Measurements from ENCODE around the gene EFCAB13. TPM values are rescaled to one million over a fixed set of nuclear protein-coding genes. Genes with fewer than 3 reads are reported as not detected.

The EFCAB13 gene
- total RNA-seq, 4 donors from 2014 or later: 0.26 to 2.8 (median 2.1) TPM

GRCh38 chr17:47330548-47330947 lies 6.8 kb downstream of the EFCAB13 start:
- TF ChIP-seq POLR2A (IDR thresholded peaks at IDR 0.05): no peak
- no peak for TF ChIP-seq EP300 (IDR thresholded peaks at IDR 0.05)
- TF ChIP-seq POLR2AphosphoS5 (IDR thresholded peaks at IDR 0.05): no peak
- TF ChIP-seq CTCF (IDR thresholded peaks at IDR 0.05): no peak
- no peak for DNase-seq (ENCODE audit: low spot score in 2 of 2)
- Histone ChIP-seq H3K4me1 (no peaks in the 10 kb centered on the region), H3K4me3 (no peak overlapping the region), H3K36me3 (peaks cover under 1% of the 10 kb centered on the region), H3K27ac (no peak overlapping the region), H3K27me3 (no peaks in the 10 kb centered on the region), H3K9me3 (no peaks in the 10 kb centered on the region)
- 96% methylated on average over 2 of the region's 2 CpGs for WGBS

- H3K36me3 ChIP-seq: peaks cover 5% of the 10 kb centered on the region
- no peak overlapping the region for H3K4me3 ChIP-seq
- no peak for TF ChIP-seq POLR2A (IDR thresholded peaks at IDR 0.05)
- no peak for TF ChIP-seq EP300 (IDR thresholded peaks at IDR 0.05)
- no peak for TF ChIP-seq POLR2AphosphoS5 (IDR thresholded peaks at IDR 0.05)
- TF ChIP-seq CTCF (IDR thresholded peaks at IDR 0.05): no peak
- H3K4me1 ChIP-seq: no peaks in the 10 kb centered on the region
- H3K27ac ChIP-seq: no peak overlapping the region
- no peaks in the 10 kb centered on the region for H3K27me3 ChIP-seq
- DNase-seq (ENCODE audit: low spot score in 2 of 2): no peak
- H3K9me3 ChIP-seq: no peaks in the 10 kb centered on the region
These were observed 8.5 kb downstream of the EFCAB13 start for GRCh38 chr17:47332287-47332686.

DNA sequence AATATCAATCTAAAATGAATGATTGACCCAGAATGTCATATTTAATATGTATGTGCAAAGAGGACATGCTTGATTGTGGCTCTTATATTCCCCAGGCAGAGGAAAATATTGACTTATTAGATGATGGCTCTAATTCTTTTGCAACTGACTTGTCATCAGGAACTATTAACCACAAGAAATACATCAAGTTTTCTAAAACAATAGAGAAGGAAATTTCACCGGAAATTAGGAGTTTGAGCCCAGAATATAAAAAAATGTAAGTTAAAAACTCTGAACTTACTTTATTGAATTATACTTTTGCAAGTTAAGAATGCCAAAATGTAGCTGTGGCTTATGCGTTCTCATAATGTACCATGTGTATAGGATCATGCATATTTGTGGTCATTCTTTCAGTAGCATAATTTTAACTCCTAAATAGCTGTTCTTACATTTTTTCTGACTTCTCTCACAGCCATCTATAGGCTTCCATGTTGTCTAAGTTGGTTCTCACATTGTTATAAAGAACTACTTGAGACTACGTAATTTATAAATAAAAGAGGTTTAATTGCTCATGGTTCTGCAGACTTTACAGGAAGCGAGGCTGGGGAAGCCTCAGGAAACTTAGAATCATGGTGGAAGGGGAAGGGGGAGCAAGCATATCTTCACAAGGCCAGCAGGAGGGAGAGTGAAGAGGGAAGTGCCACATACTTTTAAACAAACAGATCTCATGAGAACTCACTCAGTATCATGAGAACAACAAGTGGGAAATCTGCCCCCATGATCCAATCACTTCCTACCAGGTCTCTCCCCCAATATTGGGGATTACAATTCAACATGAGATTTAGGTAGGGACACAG lies 11.6 kb downstream of the EFCAB13 start:
- DNase-seq (ENCODE audit: low spot score in 2 of 2): no peak
- Histone ChIP-seq H3K36me3 (peaks cover 8% of the 10 kb centered on the region), H3K27me3 (no peaks in the 10 kb centered on the region), H3K4me1 (no peaks in the 10 kb centered on the region), H3K9me3 (no peaks in the 10 kb centered on the region), H3K4me3 (no peak overlapping the region), H3K27ac (no peak overlapping the region)
- TF ChIP-seq POLR2AphosphoS5 (IDR thresholded peaks at IDR 0.05) (no peak), CTCF (IDR thresholded peaks at IDR 0.05) (no peak), EP300 (IDR thresholded peaks at IDR 0.05) (no peak), POLR2A (IDR thresholded peaks at IDR 0.05) (no peak)
- WGBS: 83% methylated on average over 4 of the region's 4 CpGs

DNA sequence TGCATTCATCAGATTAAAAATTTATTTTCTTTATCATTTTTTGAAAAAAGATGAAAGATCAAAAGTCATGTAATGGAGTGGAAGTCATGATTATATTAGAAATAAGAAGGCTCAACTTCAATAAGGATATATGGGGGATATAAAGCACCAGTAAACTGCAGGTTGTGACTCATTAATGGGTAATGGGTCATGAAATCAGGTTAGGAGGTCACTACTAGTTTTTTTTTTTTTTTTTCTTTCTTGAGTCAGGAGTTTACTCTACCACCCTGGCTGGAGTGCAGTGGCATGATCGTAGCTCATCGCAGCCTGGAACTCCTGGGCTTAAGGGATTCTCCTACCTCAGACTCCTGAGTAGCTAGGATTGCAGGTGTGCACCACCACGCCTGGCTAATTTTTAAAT lies 14.3 kb downstream of the EFCAB13 start:
- 94% methylated on average over 3 of the region's 3 CpGs for WGBS
- Histone ChIP-seq H3K27ac (no peak overlapping the region), H3K4me3 (no peak overlapping the region), H3K4me1 (no peaks in the 10 kb centered on the region), H3K36me3 (peaks cover 8% of the 10 kb centered on the region), H3K9me3 (no peaks in the 10 kb centered on the region), H3K27me3 (no peaks in the 10 kb centered on the region)
- DNase-seq (ENCODE audit: low spot score in 2 of 2): no peak
- TF ChIP-seq EP300 (IDR thresholded peaks at IDR 0.05) (no peak), POLR2A (IDR thresholded peaks at IDR 0.05) (no peak), POLR2AphosphoS5 (IDR thresholded peaks at IDR 0.05) (no peak), CTCF (IDR thresholded peaks at IDR 0.05) (no peak)

DNA sequence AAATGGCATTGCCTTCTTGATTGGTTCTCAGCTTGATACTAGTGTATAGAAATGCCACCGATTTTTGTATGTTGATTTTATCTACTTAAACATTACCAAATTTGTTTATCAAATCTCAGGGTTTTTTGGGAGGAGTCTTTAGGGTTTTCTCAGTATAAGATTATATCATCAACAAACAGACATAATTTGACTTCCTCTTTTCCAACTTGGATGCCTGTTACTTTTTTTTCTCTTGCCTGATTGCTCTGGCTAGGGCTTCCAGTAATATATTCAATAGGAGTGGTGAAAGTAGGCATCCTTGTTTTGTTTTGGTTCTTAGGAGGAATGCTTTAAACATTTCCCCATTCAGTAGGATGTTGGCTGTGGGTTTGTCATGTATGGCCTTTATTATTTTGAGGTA lies 29.1 kb downstream of the EFCAB13 start:
- Histone ChIP-seq H3K36me3 (no peaks in the 10 kb centered on the region), H3K4me3 (no peak overlapping the region), H3K27me3 (no peaks in the 10 kb centered on the region), H3K9me3 (no peaks in the 10 kb centered on the region), H3K4me1 (no peaks in the 10 kb centered on the region), H3K27ac (no peak overlapping the region)
- DNase-seq (ENCODE audit: low spot score in 2 of 2): no peak
- WGBS: 86% methylated on average over 1 of the region's 1 CpG
- TF ChIP-seq CTCF (IDR thresholded peaks at IDR 0.05) (no peak), POLR2AphosphoS5 (IDR thresholded peaks at IDR 0.05) (no peak), EP300 (IDR thresholded peaks at IDR 0.05) (no peak), POLR2A (IDR thresholded peaks at IDR 0.05) (no peak)

Data from suprapubic skin (tissue), 4 donors.